IPS-18c (cell line): ENCODE measurements around the gene CA9.

Experiments used
- H3K4me3 ChIP-seq: 2 replicates; pipeline ENCODE4 v1.7.0; 2013; ENCODE audit warnings: low read depth, mild to moderate bottlenecking, low read length, moderate library complexity; ENCODE audit not compliant: insufficient read depth
- H3K9me3 ChIP-seq: one replicate; pipeline ENCODE4 v1.6.1; 2013; ENCODE audit warnings: mild to moderate bottlenecking, low read length, moderate library complexity; ENCODE audit not compliant: control insufficient read depth, insufficient read depth

CA9 gene

DNA sequence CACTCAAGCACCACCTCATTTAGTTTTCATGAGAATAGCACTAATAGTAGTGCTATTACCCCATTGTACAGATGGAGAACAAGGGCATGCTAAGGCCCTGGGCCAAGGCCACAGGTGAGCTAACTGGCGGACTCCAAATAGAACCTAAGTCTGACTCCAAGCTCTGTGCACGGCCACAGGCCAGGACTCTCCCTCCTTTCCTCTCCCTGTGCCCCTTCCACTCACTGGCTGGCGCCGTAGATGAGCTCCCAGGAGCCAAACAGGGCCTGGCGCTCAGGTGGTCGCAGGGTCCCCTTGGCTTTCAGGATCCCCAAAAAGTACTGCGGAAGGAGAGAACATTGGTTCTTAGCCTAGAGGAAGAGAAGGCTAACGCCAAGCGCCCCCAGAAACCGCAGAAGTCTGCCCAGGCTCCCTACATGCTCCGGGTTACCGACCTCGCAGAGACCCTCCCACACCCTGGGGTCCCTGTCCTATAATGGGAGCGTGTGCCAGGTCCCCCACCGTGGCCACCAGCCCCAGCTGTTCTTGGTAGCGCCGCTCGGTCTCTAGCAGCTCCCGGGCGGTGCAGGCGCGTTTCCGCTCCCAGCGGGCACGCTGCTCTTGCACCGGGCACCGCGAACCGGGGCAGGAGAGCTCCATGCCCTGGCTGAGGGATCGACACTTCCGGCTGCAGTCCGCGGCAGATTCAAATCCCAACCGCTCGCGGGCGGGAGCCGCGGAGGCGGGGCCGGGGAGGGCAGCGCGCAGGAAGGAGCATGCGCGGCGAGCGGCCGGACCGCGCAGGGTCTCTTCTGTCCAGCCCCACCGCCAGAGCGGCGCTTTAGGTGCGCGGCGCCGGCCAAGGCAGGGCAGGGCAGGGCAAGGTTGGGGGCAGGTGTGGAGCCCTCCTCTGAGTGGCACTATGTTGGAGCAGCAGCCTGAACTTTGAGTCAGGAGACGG is 8.9 kb upstream of the CA9 start, which contains the start of gene ARHGEF39:
ARHGEF39 (minus strand) TSS at position 665 of the 940 bp plus-strand sequence; CDS start at position 639, 26 bp downstream.
- peak within 1 kb of the TSS; percentile 85 for H3K4me3 ChIP-seq
- no peaks in the 10 kb centered on the region for H3K9me3 ChIP-seq

DNA sequence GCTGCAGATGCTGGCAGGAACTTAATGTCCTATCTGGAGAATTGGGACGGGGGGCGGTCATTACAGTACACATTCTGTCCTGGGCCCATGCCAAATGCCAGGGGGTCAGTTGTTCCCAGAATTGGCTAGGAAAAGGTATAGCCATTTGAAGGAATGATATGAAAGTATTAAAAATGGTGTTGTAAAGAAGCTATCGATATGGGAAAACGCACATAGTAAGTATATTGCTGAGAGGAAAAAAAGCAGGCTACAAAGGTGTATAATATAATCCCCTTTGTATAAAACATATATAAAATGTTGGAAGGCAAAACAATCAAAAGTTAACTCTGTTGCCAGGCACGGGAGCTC is 8.3 kb upstream of the CA9 start:
- Histone ChIP-seq H3K9me3 (no peaks in the 10 kb centered on the region), H3K4me3 (peak overlapping the region; percentile 85)

- no peak overlapping the region for H3K4me3 ChIP-seq
- H3K9me3 ChIP-seq: no peaks in the 10 kb centered on the region
Observed at GRCh38 chr9:35666045-35666444, 7.7 kb upstream of the CA9 start.

DNA sequence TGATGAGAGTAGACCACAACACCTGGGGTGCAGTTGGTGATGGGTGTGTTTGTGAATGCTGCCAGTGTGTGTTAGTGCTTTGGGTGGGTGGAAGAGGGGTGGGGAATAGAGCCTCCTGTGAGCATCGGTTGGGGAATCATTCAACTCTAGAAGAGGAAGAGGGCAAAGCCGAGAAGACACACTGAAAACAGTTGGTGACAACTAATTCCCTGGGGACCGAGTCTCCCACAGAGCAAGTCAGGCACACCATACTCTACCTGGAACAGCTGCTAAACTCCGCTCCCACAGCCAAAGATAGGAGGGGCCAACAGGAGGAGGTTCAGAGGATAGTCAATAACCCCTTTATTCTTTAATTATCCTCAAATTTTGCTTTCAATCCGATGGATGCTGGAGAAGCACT is 7.2 kb upstream of the CA9 start:
- Histone ChIP-seq H3K9me3 (no peaks in the 10 kb centered on the region), H3K4me3 (no peak overlapping the region)

GRCh38 chr9:35667939-35668338 is 5.8 kb upstream of the CA9 start:
- Histone ChIP-seq H3K4me3 (no peak overlapping the region), H3K9me3 (no peaks in the 10 kb centered on the region)

DNA sequence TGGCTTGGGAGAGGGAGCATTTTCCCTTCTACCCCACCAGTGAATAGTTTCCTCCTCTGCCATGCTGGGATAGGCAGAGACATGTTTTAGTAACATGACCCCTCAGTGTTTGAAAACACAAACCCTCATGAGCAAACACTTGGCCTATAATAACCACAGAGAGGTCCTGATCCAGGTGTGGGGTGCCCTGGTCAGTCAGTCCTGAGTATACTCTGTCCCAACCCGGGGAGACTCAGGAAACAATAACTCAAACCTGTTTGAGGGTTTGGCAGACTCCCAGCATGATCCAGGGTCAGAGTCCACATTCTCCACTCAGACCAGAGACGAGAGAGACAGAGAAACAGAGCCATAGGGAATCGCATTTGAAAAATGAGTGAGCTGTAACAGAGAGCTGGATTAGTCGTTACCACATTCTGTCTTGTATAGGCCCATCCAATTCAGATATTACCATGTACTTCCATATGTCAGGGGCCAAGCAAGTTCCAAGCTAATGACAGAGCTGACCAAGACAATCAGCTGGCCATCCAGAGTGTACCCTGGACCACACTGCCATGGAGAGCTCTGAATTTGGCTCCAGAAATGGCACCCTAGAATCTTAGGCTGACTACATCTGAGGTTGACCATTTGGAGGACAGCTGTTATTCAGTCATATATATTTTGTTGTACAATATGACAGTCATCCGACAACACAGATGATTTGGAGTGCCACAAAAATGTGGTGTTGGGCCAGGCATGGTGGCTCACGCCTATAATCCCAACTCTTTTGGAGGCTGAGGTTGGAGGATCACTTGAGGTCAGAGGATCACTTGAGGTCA is 4.2 kb upstream of the CA9 start:
- H3K4me3 ChIP-seq: no peak overlapping the region

GRCh38 chr9:35674025-35674361 is 265 bp downstream of the CA9 start:
- Histone ChIP-seq H3K4me3 (no peak overlapping the region), H3K9me3 (peaks cover 2% of the 10 kb centered on the region)

More for the DNA sequence above, 4.2 kb upstream of the CA9 start:
- H3K9me3 ChIP-seq: no peaks in the 10 kb centered on the region

DNA sequence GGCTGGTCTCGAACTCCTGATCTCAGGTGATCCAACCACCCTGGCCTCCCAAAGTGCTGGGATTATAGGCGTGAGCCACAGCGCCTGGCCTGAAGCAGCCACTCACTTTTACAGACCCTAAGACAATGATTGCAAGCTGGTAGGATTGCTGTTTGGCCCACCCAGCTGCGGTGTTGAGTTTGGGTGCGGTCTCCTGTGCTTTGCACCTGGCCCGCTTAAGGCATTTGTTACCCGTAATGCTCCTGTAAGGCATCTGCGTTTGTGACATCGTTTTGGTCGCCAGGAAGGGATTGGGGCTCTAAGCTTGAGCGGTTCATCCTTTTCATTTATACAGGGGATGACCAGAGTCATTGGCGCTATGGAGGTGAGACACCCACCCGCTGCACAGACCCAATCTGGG is 1.5 kb downstream of the CA9 start:
- H3K9me3 ChIP-seq: peaks cover 2% of the 10 kb centered on the region
- H3K4me3 ChIP-seq: peak overlapping the region; percentile 64

DNA sequence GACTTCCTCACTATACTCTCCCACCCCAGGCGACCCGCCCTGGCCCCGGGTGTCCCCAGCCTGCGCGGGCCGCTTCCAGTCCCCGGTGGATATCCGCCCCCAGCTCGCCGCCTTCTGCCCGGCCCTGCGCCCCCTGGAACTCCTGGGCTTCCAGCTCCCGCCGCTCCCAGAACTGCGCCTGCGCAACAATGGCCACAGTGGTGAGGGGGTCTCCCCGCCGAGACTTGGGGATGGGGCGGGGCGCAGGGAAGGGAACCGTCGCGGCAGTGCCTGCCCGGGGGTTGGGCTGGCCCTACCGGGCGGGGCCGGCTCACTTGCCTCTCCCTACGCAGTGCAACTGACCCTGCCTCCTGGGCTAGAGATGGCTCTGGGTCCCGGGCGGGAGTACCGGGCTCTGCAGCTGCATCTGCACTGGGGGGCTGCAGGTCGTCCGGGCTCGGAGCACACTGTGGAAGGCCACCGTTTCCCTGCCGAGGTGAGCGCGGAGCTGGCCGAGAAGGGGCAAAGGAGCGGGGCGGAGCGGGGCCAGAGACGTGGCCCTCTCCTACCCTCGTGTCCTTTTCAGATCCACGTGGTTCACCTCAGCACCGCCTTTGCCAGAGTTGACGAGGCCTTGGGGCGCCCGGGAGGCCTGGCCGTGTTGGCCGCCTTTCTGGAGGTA is 2.1 kb downstream of the CA9 start:
- H3K4me3 ChIP-seq: peak overlapping the region; percentile 64
- peaks cover 2% of the 10 kb centered on the region for H3K9me3 ChIP-seq

DNA sequence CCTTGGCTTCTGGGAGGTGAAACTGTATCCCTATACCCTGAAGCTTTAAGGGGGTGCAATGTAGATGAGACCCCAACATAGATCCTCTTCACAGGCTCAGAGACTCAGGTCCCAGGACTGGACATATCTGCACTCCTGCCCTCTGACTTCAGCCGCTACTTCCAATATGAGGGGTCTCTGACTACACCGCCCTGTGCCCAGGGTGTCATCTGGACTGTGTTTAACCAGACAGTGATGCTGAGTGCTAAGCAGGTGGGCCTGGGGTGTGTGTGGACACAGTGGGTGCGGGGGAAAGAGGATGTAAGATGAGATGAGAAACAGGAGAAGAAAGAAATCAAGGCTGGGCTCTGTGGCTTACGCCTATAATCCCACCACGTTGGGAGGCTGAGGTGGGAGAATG is 5.4 kb downstream of the CA9 start:
- Histone ChIP-seq H3K9me3 (peaks cover 2% of the 10 kb centered on the region), H3K4me3 (no peak overlapping the region)

DNA sequence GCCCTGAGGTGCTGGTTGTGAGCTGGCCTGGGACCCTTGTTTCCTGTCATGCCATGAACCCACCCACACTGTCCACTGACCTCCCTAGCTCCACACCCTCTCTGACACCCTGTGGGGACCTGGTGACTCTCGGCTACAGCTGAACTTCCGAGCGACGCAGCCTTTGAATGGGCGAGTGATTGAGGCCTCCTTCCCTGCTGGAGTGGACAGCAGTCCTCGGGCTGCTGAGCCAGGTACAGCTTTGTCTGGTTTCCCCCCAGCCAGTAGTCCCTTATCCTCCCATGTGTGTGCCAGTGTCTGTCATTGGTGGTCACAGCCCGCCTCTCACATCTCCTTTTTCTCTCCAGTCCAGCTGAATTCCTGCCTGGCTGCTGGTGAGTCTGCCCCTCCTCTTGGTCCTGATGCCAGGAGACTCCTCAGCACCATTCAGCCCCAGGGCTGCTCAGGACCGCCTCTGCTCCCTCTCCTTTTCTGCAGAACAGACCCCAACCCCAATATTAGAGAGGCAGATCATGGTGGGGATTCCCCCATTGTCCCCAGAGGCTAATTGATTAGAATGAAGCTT is 6.1 kb downstream of the CA9 start:
- no peak overlapping the region for H3K4me3 ChIP-seq

GRCh38 chr9:35680331-35681105 is 6.8 kb downstream of the CA9 start:
- no peak overlapping the region for H3K4me3 ChIP-seq
- H3K9me3 ChIP-seq: peaks cover 2% of the 10 kb centered on the region

More for the DNA sequence above, 6.1 kb downstream of the CA9 start:
- peaks cover 2% of the 10 kb centered on the region for H3K9me3 ChIP-seq

- Histone ChIP-seq H3K9me3 (no peaks in the 10 kb centered on the region), H3K4me3 (no peak overlapping the region)
Observed at GRCh38 chr9:35681341-35682002, 7.7 kb downstream of the CA9 start.

- Histone ChIP-seq H3K9me3 (no peaks in the 10 kb centered on the region), H3K4me3 (no peak overlapping the region)
Observed at GRCh38 chr9:35682051-35682450, 8.3 kb downstream of the CA9 start.

- Histone ChIP-seq H3K9me3 (no peaks in the 10 kb centered on the region), H3K4me3 (no peak overlapping the region)
Observed at GRCh38 chr9:35682520-35683315, 9.0 kb downstream of the CA9 start.

GRCh38 chr9:35683323-35683722 is 9.6 kb downstream of the CA9 start:
- Histone ChIP-seq H3K4me3 (no peak overlapping the region), H3K9me3 (no peaks in the 10 kb centered on the region)
